Activated CD8-positive, alpha-beta memory T cell treated with anti-CD3 and anti-CD28 coated beads, Interleukin-2, amount 50 U/mL, for 1 hour (primary cell): ENCODE results near the gene RECQL.
"Not testable (repeated sequence)": the region's sequence is repeated elsewhere in the genome, so short reads cannot be mapped to it uniquely, and the experiment has no call there.

Experiments
- DNase-seq: peaks from one replicate; pipeline ENCODE4 v3.0.0-alpha.2; 2020; ENCODE audit errors: extremely low read depth

The RECQL gene

DNA sequence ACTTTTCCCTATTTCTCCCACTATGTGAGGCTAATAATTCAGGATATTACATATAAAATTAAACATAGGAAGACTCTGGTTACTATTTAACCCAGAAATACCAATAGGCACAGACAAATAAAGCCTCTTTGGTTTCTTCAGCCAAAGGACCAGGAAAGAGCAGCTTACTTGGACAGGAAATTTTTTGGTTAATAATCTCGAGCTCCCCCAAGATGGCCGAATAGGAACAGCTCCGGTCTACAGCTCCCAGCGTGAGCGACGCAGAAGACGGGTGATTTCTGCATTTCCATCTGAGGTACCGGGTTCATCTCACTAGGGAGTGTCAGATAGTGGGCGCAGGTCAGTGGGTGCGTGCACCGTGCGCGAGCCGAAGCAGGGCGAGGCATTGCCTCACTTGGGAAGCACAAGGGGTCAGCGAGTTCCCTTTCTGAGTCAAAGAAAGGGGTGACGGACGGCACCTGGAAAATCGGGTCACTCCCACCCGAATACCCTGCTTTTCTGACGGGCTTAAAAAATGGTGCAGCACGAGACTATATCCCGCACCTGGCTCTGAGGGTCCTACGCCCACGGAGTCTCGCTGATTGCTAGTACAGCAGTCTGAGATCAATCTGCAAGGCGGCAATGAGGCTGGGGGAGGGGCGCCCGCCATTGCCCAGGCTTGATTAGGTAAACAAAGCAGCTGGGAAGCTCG, 82.3 kb downstream of the RECQL start:
- not testable (repeated sequence) for DNase-seq
